CD4-positive, alpha-beta memory T cell (primary cell): ENCODE measurements around the gene SLC15A5. TPM values are rescaled to one million over a fixed set of nuclear protein-coding genes. Genes with fewer than 3 reads are reported as not detected.

Experiments used
- CTCF ChIA-PET: fragments of 350-600 bp; sonication (Branson Sonifier 250); formaldehyde crosslinking; loops from one replicate; lab custom pipeline; 2021; ENCODE audit warnings: inconsistent platforms; ENCODE audit not compliant: partially characterized antibody; lab: Charles Lee
- POLR2A ChIA-PET: fragments of 350-600 bp; sonication (Branson Sonifier 250); formaldehyde crosslinking; loops from one replicate; lab custom pipeline; 2021; ENCODE audit not compliant: partially characterized antibody; lab: Charles Lee
- DNase-seq, 5 donors: peaks; one replicate each; pipeline versions ENCODE4 v3.0.0 to v3.0.0-alpha.2; 2020 to 2022; ENCODE audit warnings: mixed read lengths in 1 of 5
- H3K27ac ChIP-seq: one replicate; pipeline ENCODE4 v1.7.0; 2013; ENCODE audit warnings: low read depth, low read length
- H3K27me3 ChIP-seq: 2 replicates; pipeline ENCODE4 v1.7.0; 2013; ENCODE audit warnings: mild to moderate bottlenecking, low read length, moderate library complexity; ENCODE audit not compliant: insufficient read depth
- H3K36me3 ChIP-seq: 2 replicates; pipeline ENCODE4 v1.7.0; 2013; ENCODE audit warnings: mild to moderate bottlenecking, low read length, moderate library complexity; ENCODE audit not compliant: insufficient read depth
- H3K4me1 ChIP-seq: 2 replicates; pipeline ENCODE4 v1.7.0; 2013; ENCODE audit warnings: mild to moderate bottlenecking, low read length, moderate library complexity; ENCODE audit not compliant: insufficient read depth
- H3K4me3 ChIP-seq, 2 donors: one replicate each; pipeline ENCODE4 v1.7.0; 2013; ENCODE audit warnings: low read length in 2 of 2, mild to moderate bottlenecking in 1 of 2
- H3K9me3 ChIP-seq, 2 donors: one replicate each; pipeline ENCODE4 v1.7.0; 2013; ENCODE audit warnings: low read length in 2 of 2, control low read depth in 1 of 2; ENCODE audit not compliant: control insufficient read depth in 1 of 2
- H3K27ac Mint-ChIP-seq, 7 donors: one replicate each; pipeline ENCODE4 v1.8.0; 2020 to 2021; ENCODE audit warnings: mixed read lengths in 7 of 7, mild to moderate bottlenecking in 6 of 7, inconsistent platforms in 3 of 7, moderate library complexity in 3 of 7
- H3K27me3 Mint-ChIP-seq, 2 donors: one replicate each; pipeline ENCODE4 v1.8.0; 2020 to 2021; ENCODE audit warnings: mixed read lengths in 2 of 2
- H3K36me3 Mint-ChIP-seq, 2 donors: one replicate each; pipeline ENCODE4 v1.8.0; 2020 to 2021; ENCODE audit warnings: mixed read lengths in 2 of 2, inconsistent platforms in 1 of 2, mild to moderate bottlenecking in 1 of 2
- H3K4me1 Mint-ChIP-seq, 4 donors: one replicate each; pipeline ENCODE4 v1.8.0; 2020 to 2021; ENCODE audit warnings: mixed read lengths in 4 of 4, mild to moderate bottlenecking in 1 of 4
- H3K4me3 Mint-ChIP-seq, 8 donors: one replicate each; pipeline ENCODE4 v1.8.0; 2020 to 2021; ENCODE audit warnings: mixed read lengths in 8 of 8, mild to moderate bottlenecking in 7 of 8, moderate library complexity in 6 of 8, inconsistent platforms in 3 of 8
- H3K9me3 Mint-ChIP-seq, 8 donors: one replicate each; pipeline ENCODE4 v1.8.0; 2020 to 2021; ENCODE audit warnings: mixed read lengths in 8 of 8, mild to moderate bottlenecking in 5 of 8, inconsistent platforms in 3 of 8, moderate library complexity in 1 of 8
- intact Hi-C: fragments of 100-400 bp; cut with micrococcal nuclease; formaldehyde crosslinking; loops from one replicate; pipeline ENCODE4 v1.15.1; 2023
- polyA plus RNA-seq, 2 donors: library from polyadenylated mRNA; unstranded; fragments of 300-500 nt; fragmentation: Illumina TruSeq; gene quantifications; one replicate each; pipeline ENCODE4 v1.2.3, GENCODE V29; 2021
- total RNA-seq, 2 experiments: library from RNA; stranded (reverse); gene quantifications; one replicate each; pipeline ENCODE4 v1.2.3, GENCODE V29; 2021

The SLC15A5 gene
- total and polyA plus RNA-seq, 4 experiments from 2014 or later: not detected

DNA sequence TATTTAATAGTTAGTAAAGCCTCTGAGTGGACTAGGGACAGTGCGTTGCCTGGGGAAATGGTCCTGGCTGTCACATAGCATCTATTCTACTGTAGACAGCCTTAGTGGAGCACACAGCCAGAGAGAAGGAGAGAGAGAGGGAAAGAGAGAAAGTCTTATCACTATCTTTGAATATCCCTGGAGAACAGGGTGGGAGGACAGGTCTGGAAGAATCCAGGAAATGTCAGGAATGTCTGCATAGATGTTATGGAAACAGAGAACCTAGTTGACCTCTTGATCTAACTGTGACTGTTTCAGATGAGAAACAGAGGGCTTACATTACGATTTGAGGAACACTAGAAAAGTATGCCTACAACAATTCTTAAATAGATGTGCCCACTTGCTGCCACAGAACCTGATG is 92.8 kb downstream of the SLC15A5 start:
- no peak overlapping the region for H3K4me3 ChIP-seq
- H3K27ac ChIP-seq: no peak overlapping the region
- Mint-ChIP-seq H3K27ac (no peak overlapping the region), H3K4me1 (no peaks in the 10 kb centered on the region), H3K9me3 (peaks cover 0 to 5% (median 0%) of the 10 kb centered on the region in 8 donors), H3K36me3 (no peaks in the 10 kb centered on the region), H3K27me3 (no peaks in the 10 kb centered on the region), H3K4me3 (no peak overlapping the region)
- ChIA-PET CTCF (no interaction called here), POLR2A (no interaction called here)
- no peaks in the 10 kb centered on the region for H3K4me1 ChIP-seq
- H3K36me3 ChIP-seq: no peaks in the 10 kb centered on the region
- no peaks in the 10 kb centered on the region for H3K27me3 ChIP-seq
- intact Hi-C loops: no loop called here
- no peaks in the 10 kb centered on the region for H3K9me3 ChIP-seq
- DNase-seq: no peak

DNA sequence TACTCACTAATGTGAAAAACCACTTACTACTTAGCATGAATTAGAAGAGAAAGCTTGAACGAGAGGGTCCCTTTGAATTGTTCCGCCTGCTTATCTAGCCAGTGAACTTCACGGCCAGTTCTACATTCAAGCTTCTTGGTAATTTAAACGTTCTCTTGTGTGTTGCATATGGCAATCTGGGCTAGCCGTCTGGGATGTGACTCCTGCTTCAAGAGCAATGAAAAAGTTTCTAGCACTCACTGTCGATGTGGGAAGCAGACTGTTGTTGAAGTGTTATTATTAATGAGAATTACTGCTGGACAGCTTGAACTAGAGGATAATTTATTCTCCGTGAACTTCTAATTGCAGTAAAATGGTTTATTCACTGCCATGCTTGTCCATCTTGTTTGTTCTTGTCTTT is 93.9 kb downstream of the SLC15A5 start:
- no peaks in the 10 kb centered on the region for H3K4me1 ChIP-seq
- Mint-ChIP-seq H3K27ac (no peak overlapping the region), H3K27me3 (no peaks in the 10 kb centered on the region), H3K4me1 (no peaks in the 10 kb centered on the region), H3K4me3 (no peak overlapping the region), H3K9me3 (peaks cover 0 to 5% (median 0%) of the 10 kb centered on the region in 8 donors), H3K36me3 (no peaks in the 10 kb centered on the region)
- intact Hi-C loops: no loop called here
- no peaks in the 10 kb centered on the region for H3K9me3 ChIP-seq
- H3K4me3 ChIP-seq: no peak overlapping the region
- no peaks in the 10 kb centered on the region for H3K36me3 ChIP-seq
- ChIA-PET CTCF (no interaction called here), POLR2A (no interaction called here)
- H3K27ac ChIP-seq: no peak overlapping the region
- no peak for DNase-seq
- no peaks in the 10 kb centered on the region for H3K27me3 ChIP-seq

DNA sequence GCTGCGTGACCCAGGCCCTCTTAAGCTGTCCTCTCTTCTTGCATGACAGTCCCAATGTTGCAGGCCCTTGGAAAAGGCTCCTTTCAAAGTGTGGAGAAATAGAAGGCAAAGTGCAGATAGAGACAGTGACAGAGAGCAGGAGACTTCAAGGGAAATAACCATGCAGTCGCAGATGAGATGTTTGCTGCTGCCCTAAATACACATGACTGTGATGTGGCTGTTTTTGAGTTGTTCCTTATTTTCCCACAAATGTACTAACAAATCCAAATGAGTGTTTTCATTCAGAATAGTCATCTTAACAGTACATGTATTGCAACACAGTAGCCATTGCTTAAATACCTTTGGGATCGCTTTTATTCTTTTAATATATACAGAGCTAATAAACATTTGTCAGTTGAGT is 101.6 kb downstream of the SLC15A5 start:
- Mint-ChIP-seq H3K4me1 (no peaks in the 10 kb centered on the region), H3K4me3 (no peak overlapping the region), H3K27ac (no peak overlapping the region), H3K9me3 (peaks cover 0 to 2% (median 0%) of the 10 kb centered on the region in 8 donors), H3K27me3 (no peaks in the 10 kb centered on the region), H3K36me3 (no peaks in the 10 kb centered on the region)
- Histone ChIP-seq H3K9me3 (no peaks in the 10 kb centered on the region), H3K27ac (no peak overlapping the region), H3K4me1 (no peaks in the 10 kb centered on the region), H3K4me3 (no peak overlapping the region), H3K36me3 (no peaks in the 10 kb centered on the region), H3K27me3 (no peaks in the 10 kb centered on the region)
- ChIA-PET POLR2A (no interaction called here), CTCF (no interaction called here)
- intact Hi-C loops: no loop called here
- DNase-seq: no peak

DNA sequence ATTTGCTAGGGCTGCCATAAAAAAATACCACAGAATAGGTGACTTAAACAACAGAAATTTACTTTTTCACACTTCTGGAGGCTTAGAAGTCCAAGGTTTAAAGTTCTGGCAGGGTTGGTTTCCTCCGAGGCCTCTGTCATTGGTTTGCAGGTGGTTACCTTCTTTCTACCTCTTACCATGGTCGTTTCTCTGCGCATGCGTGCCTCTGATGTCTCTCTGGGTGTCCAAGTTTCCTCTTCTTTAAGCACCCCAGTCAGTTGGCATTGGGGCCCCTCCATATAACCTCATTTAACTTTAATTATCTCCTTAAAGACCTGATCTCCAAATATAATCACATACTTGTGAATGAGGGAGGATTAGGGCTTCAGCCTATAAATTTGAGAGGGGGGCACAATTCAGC is 103.2 kb downstream of the SLC15A5 start:
- no peaks in the 10 kb centered on the region for H3K36me3 Mint-ChIP-seq
- intact Hi-C loops: no loop called here

DNA sequence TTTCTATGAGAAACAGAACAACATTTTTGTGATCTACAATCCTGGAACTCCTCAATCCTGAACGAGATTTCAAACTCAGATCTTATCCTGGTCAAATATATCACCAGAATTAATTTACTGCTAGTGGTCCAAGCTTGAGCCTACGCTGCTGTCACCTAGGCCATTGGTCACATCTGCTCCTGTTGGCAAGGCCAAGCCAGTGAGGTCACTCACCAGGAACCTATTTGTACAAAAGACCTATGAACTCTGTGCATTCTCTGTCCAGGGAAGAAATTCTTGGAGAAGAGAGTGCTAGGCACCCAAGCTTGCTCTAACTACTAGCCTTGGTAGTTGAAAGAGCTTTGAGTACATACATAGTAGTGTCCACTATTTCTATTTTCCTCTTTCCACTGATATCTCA is 106.1 kb downstream of the SLC15A5 start:
- H3K4me1 ChIP-seq: no peaks in the 10 kb centered on the region
- DNase-seq: no peak
- no peak overlapping the region for H3K4me3 Mint-ChIP-seq
- intact Hi-C loops: no loop called here
- ChIA-PET CTCF (no interaction called here), POLR2A (no interaction called here)
- H3K27me3 Mint-ChIP-seq: no peaks in the 10 kb centered on the region
- H3K9me3 ChIP-seq: no peaks in the 10 kb centered on the region
- H3K36me3 ChIP-seq: no peaks in the 10 kb centered on the region
- H3K27ac Mint-ChIP-seq: no peak overlapping the region
- H3K4me1 Mint-ChIP-seq: no peaks in the 10 kb centered on the region
- H3K36me3 Mint-ChIP-seq: no peaks in the 10 kb centered on the region
- H3K27me3 ChIP-seq: no peaks in the 10 kb centered on the region
- peaks cover 0 to 1% (median 0%) of the 10 kb centered on the region in 8 donors for H3K9me3 Mint-ChIP-seq
- no peak overlapping the region for H3K4me3 ChIP-seq
- H3K27ac ChIP-seq: no peak overlapping the region

More for the DNA sequence above, 103.2 kb downstream of the SLC15A5 start:
- Histone ChIP-seq H3K27ac (no peak overlapping the region), H3K4me1 (no peaks in the 10 kb centered on the region), H3K36me3 (no peaks in the 10 kb centered on the region), H3K9me3 (no peaks in the 10 kb centered on the region), H3K27me3 (no peaks in the 10 kb centered on the region), H3K4me3 (no peak overlapping the region)
- Mint-ChIP-seq H3K27me3 (no peaks in the 10 kb centered on the region), H3K27ac (no peak overlapping the region), H3K4me3 (no peak overlapping the region), H3K4me1 (no peaks in the 10 kb centered on the region), H3K9me3 (peaks cover 0 to 2% (median 0%) of the 10 kb centered on the region in 8 donors)
- ChIA-PET POLR2A (no interaction called here), CTCF (no interaction called here)
- no peak for DNase-seq

DNA sequence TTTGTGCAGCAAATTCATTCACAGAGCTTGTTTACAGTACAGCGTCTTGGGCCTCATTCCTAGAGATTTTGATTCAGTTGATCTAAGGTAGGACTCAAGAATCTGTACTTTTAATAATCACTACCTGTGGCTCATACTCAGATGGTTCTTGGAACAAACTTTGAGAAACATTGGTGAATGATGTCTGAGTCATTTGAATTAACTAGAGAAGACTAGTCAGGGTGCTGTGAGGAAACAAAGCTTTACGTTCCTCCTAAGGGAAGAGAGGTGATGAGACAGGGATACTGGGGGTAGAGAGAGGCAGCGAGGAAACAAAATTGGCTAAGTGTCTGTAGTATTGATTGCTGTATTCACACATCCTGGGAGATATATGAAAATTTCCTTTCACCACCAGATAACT is 109.4 kb downstream of the SLC15A5 start:
- Histone ChIP-seq H3K27me3 (no peaks in the 10 kb centered on the region), H3K4me3 (no peak overlapping the region), H3K36me3 (no peaks in the 10 kb centered on the region), H3K9me3 (no peaks in the 10 kb centered on the region), H3K4me1 (no peaks in the 10 kb centered on the region), H3K27ac (no peak overlapping the region)
- no peaks in the 10 kb centered on the region for H3K36me3 Mint-ChIP-seq
- H3K4me3 Mint-ChIP-seq: no peak overlapping the region
- CTCF ChIA-PET: no interaction called here
- DNase-seq: no peak
- intact Hi-C loops: no loop called here
- H3K9me3 Mint-ChIP-seq: peaks cover 0 to 2% (median 0%) of the 10 kb centered on the region in 8 donors
- H3K4me1 Mint-ChIP-seq: no peaks in the 10 kb centered on the region
- no peak overlapping the region for H3K27ac Mint-ChIP-seq
- H3K27me3 Mint-ChIP-seq: peaks cover 0 to under 1% of the 10 kb centered on the region in 2 donors
- POLR2A ChIA-PET: no interaction called here

DNA sequence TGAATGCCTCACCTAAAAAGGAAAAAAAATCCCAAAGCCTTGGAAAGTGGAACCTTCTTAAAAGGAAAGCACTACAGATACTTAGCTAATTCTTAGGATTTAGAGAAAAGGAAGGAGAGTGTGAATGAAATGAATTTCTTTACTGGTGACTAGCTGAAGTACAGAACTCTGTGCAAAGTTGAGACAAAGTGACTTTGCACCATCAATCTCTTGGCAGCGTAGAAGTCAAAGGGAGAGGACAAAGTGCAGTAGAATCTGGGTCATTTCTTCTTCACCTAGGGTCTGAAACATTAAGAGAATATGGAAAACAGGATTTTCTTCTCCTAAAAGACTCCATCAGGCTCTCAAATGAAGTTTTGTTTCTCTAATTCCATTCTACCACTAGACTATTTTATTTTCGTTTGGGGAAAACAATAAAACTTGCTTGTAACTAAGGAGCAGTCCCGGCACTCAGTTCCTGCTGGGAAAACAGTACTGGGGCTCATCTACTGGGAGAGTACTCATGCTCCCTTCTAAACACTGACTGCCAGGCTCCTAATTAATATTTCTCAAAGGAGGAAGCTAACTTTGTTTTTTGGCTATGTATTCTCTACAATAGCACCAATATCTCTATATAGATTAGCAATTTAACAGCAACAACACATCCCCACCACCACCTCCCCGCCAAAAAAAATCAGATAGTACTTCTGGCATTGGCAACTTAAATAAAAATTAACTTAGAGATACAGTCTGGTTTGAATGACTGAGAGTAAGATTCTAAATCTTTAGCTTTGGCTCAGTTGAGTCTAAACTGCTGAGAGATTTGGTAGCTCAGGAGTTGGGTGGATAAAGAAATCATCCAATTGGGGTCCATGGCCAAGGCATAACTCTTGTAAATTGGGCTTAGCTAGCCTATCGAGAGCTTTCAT is 110.7 kb downstream of the SLC15A5 start:
- DNase-seq: no peak
- Mint-ChIP-seq H3K27ac (no peak overlapping the region), H3K4me3 (no peak overlapping the region), H3K4me1 (no peaks in the 10 kb centered on the region), H3K36me3 (no peaks in the 10 kb centered on the region), H3K27me3 (peaks cover 0 to 1% of the 10 kb centered on the region in 2 donors), H3K9me3 (peaks cover 0 to 3% (median 0%) of the 10 kb centered on the region in 8 donors)
- no peaks in the 10 kb centered on the region for H3K4me1 ChIP-seq
- H3K9me3 ChIP-seq: no peaks in the 10 kb centered on the region
- intact Hi-C loops: no loop called here
- ChIA-PET POLR2A (no interaction called here), CTCF (no interaction called here)
- no peak overlapping the region for H3K27ac ChIP-seq
- H3K4me3 ChIP-seq: no peak overlapping the region
- H3K27me3 ChIP-seq: no peaks in the 10 kb centered on the region
- no peaks in the 10 kb centered on the region for H3K36me3 ChIP-seq
